GM23338 (cell line): Measurements from ENCODE around the gene MEMO1. TPM values are rescaled to one million over a fixed set of nuclear protein-coding genes. Genes with fewer than 3 reads are reported as not detected.

Source experiments
- ATAC-seq: fragments of 200-7000 bp; cut with Tn5 transposase; 3 replicates; pipeline ENCODE4 v1.9.1; 2020
- DNase-seq: peaks from one replicate; pipeline ENCODE4 v3.0.0-alpha.2; 2015; ENCODE audit warnings: low spot score
- H2AFZ ChIP-seq: fragments of 200-600 bp; sonication (generic); 2 replicates; pipeline ENCODE4 v1.8.0; 2016; ENCODE audit warnings: antibody characterized with exemption, mild to moderate bottlenecking, moderate library complexity
- H3F3A ChIP-seq: fragments of 200-600 bp; sonication (generic); replicated peaks from 2 replicates; pipeline ENCODE4 v1.8.0; 2017; ENCODE audit warnings: antibody characterized with exemption, mixed run types, low read depth
- H3K27ac ChIP-seq: fragments of 200-600 bp; sonication (generic); 2 replicates; pipeline ENCODE4 v1.6.1; 2016; ENCODE audit warnings: low read depth
- H3K27me3 ChIP-seq: fragments of 200-600 bp; sonication (generic); 2 replicates; pipeline ENCODE4 v1.8.0; 2016; ENCODE audit warnings: mild to moderate bottlenecking, mixed run types, moderate library complexity; ENCODE audit not compliant: insufficient read depth
- H3K36me3 ChIP-seq: fragments of 200-600 bp; sonication (generic); 2 replicates; pipeline ENCODE4 v1.8.0; 2016; ENCODE audit warnings: mild to moderate bottlenecking; ENCODE audit not compliant: insufficient read depth
- H3K4me1 ChIP-seq: fragments of 200-600 bp; sonication (generic); 2 replicates; pipeline ENCODE4 v1.8.0; 2016; ENCODE audit warnings: mild to moderate bottlenecking, moderate library complexity; ENCODE audit not compliant: insufficient read depth
- H3K4me2 ChIP-seq: fragments of 200-600 bp; sonication (generic); 2 replicates; pipeline ENCODE4 v1.7.1; 2017; ENCODE audit warnings: mixed run types
- H3K4me3 ChIP-seq: fragments of 200-600 bp; sonication (generic); 2 replicates; pipeline ENCODE4 v1.6.1; 2016; ENCODE audit warnings: mixed run types
- H3K79me2 ChIP-seq: fragments of 200-600 bp; sonication (generic); replicated peaks from 2 replicates; pipeline ENCODE4 v1.8.0; 2017; ENCODE audit warnings: mild to moderate bottlenecking; ENCODE audit not compliant: insufficient read depth
- H3K9me2 ChIP-seq: fragments of 200-600 bp; sonication (generic); 2 replicates; pipeline ENCODE4 v1.8.0; 2017; ENCODE audit not compliant: insufficient read depth
- H4K20me1 ChIP-seq: fragments of 200-600 bp; sonication (generic); replicated peaks from 2 replicates; pipeline ENCODE4 v1.8.0; 2017; ENCODE audit warnings: mild to moderate bottlenecking; ENCODE audit not compliant: insufficient read depth
- H3K27ac Mint-ChIP-seq: 2 replicates; pipeline ENCODE4 v1.8.0; 2020; ENCODE audit warnings: inconsistent platforms, mild to moderate bottlenecking, moderate library complexity, mixed read lengths
- H3K27me3 Mint-ChIP-seq: 3 replicates; pipeline ENCODE4 v1.8.0; 2022; ENCODE audit warnings: low read depth, mild to moderate bottlenecking, moderate library complexity, mixed read lengths, inconsistent platforms; ENCODE audit not compliant: insufficient read depth, poor library complexity
- H3K36me3 Mint-ChIP-seq: 3 replicates; pipeline ENCODE4 v1.8.0; 2021; ENCODE audit warnings: low read depth, mild to moderate bottlenecking, inconsistent platforms, moderate library complexity, mixed read lengths
- H3K4me1 Mint-ChIP-seq: 3 replicates; pipeline ENCODE4 v1.8.0; 2020; ENCODE audit warnings: mild to moderate bottlenecking, inconsistent platforms, mixed read lengths
- H3K4me3 Mint-ChIP-seq: 3 replicates; pipeline ENCODE4 v1.8.0; 2021; ENCODE audit warnings: moderate library complexity, mild to moderate bottlenecking, inconsistent platforms, mixed read lengths
- H3K9me3 Mint-ChIP-seq: 3 replicates; pipeline ENCODE4 v1.8.0; 2020; ENCODE audit warnings: moderate library complexity, mild to moderate bottlenecking, inconsistent platforms, mixed read lengths
- CREB1 ChIP-seq: fragments of 250-450 bp; sonication (Bioruptor Pico); IDR thresholded peaks from 2 replicates; pipeline ENCODE4 v1.5.0; 2020; ENCODE audit warnings: low read depth, mild to moderate bottlenecking, moderate library complexity
- EZH2 ChIP-seq: fragments of 200-600 bp; sonication (generic); IDR thresholded peaks from one replicate; pipeline ENCODE4 v1.8.0; 2017; ENCODE audit warnings: antibody characterized with exemption, mild to moderate bottlenecking, low read depth; ENCODE audit not compliant: unreplicated experiment
- EZH2phosphoT487 ChIP-seq: fragments of 200-600 bp; sonication (generic); IDR thresholded peaks from one replicate; pipeline ENCODE4 v1.8.1; 2018; ENCODE audit warnings: antibody characterized with exemption; ENCODE audit not compliant: unreplicated experiment
- JUNB ChIP-seq: IDR thresholded peaks from one replicate; pipeline ENCODE4 v1.6.1; 2016; ENCODE audit warnings: antibody characterized with exemption; ENCODE audit not compliant: unreplicated experiment
- NANOG ChIP-seq: IDR thresholded peaks from 2 replicates; pipeline ENCODE4 v1.6.1; 2016; ENCODE audit warnings: antibody characterized with exemption, borderline replicate concordance
- POLR2AphosphoS5 ChIP-seq: IDR thresholded peaks from 2 replicates; pipeline ENCODE4 v1.6.1; 2016; ENCODE audit warnings: antibody characterized with exemption, low read depth
- ZNF114 ChIP-seq: fragments of 250-450 bp; sonication (Bioruptor Pico); IDR thresholded peaks from 2 replicates; pipeline ENCODE4 v1.5.0; 2020; ENCODE audit warnings: mild to moderate bottlenecking, moderate library complexity
- ZNF331 ChIP-seq: fragments of 250-450 bp; sonication (Bioruptor Pico); IDR thresholded peaks from 2 replicates; pipeline ENCODE4 v1.5.0; 2020; ENCODE audit warnings: low read depth, mild to moderate bottlenecking, moderate library complexity
- polyA plus RNA-seq: library from polyadenylated mRNA; unstranded; fragments of >200 nt; fragmentation: Nextera tagmentation; extraction: Ambion mirVana; gene quantifications from 2 replicates; pipeline ENCODE4 v1.2.1, GENCODE V29; 2016
- total RNA-seq: library from RNA; depleted of rRNA; stranded (reverse); fragments of >200 nt; shearing (Covaris generic); gene quantifications from 2 replicates; pipeline ENCODE4 v1.2.3, GENCODE V29; 2014
- TF ChIP-seq, protein P1 (sequence below): IDR thresholded peaks from one replicate; pipeline ENCODE4 v1.6.1; 2018; ENCODE audit warnings: antibody characterized with exemption; ENCODE audit not compliant: unreplicated experiment
- TF ChIP-seq, protein P2 (sequence below): fragments of 250-450 bp; sonication (Bioruptor Pico); IDR thresholded peaks from 2 replicates; pipeline ENCODE4 v1.5.0; 2020; ENCODE audit warnings: mild to moderate bottlenecking, moderate library complexity
- TF ChIP-seq, protein P3 (sequence below), 2 experiments: fragments of 200-600 bp in 1 of 2; sonication (generic) in 1 of 2; conservative IDR thresholded peaks; 2 replicates each; pipeline versions ENCODE4 v1.5.1 to v1.6.1; 2016 to 2017; ENCODE audit warnings: antibody characterized with exemption in 2 of 2, low read depth in 2 of 2, mild to moderate bottlenecking in 2 of 2, moderate library complexity in 1 of 2
- TF ChIP-seq, protein P4 (sequence below): IDR thresholded peaks from 2 replicates; pipeline ENCODE4 v1.6.1; 2016; ENCODE audit warnings: antibody characterized with exemption

Gene MEMO1
- total and polyA plus RNA-seq, 2 experiments from 2014 or later, result 39.1 to 67.0 TPM

DNA sequence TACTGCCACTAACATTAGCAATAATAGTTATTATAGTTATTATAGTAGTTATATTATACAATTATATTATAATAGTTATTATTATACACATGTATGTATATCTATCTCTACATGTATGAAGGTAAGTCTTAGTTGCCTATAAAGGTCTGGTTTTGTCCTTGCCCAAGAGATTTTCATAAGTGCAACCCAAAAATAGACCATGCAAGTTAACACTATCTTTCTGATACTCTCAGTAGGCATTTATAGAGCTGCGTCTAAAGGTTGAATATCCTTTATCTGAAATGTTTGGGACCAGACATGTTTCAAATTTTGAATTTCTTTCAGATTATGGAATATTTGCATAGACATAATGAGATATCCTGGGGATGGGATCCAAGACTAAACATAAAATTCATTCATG, 175.4 kb downstream of the MEMO1 start (continued):
- no peak for TF ChIP-seq POLR2AphosphoS5
- TF ChIP-seq NANOG, result no peak
- TF ChIP-seq ZNF331 (CRISPR knock-in tag), result no peak

DNA sequence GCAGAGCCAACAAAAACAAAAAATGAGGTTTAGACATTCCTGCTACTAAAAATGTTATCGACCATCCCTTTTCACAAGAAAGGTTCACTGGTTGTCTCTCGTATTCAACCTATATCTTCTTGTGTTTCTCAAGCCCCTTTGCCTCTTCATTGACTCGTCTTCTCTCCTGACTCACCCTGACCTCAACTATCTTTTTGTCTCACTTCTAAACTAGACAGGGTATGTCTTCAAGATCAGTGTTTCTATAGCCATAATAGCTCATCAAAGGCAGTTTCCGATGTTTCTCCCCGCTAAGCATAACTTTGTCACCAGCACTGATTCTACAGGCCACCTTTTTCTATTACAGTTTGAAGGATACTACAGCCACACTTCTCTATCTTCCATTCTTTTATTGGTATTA, 178.4 kb downstream of the MEMO1 start:
- no peak overlapping the region for H3K4me3 ChIP-seq
- no peaks in the 10 kb centered on the region for H3K4me1 ChIP-seq
- H4K20me1 ChIP-seq, result no peaks in the 10 kb centered on the region
- no peaks in the 10 kb centered on the region for H3K36me3 Mint-ChIP-seq
- no peaks in the 10 kb centered on the region for H3K79me2 ChIP-seq
- peaks cover 6% of the 10 kb centered on the region for H3K27me3 Mint-ChIP-seq
- no peaks in the 10 kb centered on the region for H3K27me3 ChIP-seq
- H2AFZ ChIP-seq, result no peak overlapping the region
- no peak for DNase-seq
- no peaks in the 10 kb centered on the region for H3K4me1 Mint-ChIP-seq
- TF ChIP-seq EZH2phosphoT487, result no peak
- no peak for TF ChIP-seq ZNF114 (CRISPR knock-in tag)
- TF ChIP-seq EZH2, result no peak
- TF ChIP-seq, protein P1, sequence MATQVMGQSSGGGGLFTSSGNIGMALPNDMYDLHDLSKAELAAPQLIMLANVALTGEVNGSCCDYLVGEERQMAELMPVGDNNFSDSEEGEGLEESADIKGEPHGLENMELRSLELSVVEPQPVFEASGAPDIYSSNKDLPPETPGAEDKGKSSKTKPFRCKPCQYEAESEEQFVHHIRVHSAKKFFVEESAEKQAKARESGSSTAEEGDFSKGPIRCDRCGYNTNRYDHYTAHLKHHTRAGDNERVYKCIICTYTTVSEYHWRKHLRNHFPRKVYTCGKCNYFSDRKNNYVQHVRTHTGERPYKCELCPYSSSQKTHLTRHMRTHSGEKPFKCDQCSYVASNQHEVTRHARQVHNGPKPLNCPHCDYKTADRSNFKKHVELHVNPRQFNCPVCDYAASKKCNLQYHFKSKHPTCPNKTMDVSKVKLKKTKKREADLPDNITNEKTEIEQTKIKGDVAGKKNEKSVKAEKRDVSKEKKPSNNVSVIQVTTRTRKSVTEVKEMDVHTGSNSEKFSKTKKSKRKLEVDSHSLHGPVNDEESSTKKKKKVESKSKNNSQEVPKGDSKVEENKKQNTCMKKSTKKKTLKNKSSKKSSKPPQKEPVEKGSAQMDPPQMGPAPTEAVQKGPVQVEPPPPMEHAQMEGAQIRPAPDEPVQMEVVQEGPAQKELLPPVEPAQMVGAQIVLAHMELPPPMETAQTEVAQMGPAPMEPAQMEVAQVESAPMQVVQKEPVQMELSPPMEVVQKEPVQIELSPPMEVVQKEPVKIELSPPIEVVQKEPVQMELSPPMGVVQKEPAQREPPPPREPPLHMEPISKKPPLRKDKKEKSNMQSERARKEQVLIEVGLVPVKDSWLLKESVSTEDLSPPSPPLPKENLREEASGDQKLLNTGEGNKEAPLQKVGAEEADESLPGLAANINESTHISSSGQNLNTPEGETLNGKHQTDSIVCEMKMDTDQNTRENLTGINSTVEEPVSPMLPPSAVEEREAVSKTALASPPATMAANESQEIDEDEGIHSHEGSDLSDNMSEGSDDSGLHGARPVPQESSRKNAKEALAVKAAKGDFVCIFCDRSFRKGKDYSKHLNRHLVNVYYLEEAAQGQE, result no peak
- TF ChIP-seq, protein P2, sequence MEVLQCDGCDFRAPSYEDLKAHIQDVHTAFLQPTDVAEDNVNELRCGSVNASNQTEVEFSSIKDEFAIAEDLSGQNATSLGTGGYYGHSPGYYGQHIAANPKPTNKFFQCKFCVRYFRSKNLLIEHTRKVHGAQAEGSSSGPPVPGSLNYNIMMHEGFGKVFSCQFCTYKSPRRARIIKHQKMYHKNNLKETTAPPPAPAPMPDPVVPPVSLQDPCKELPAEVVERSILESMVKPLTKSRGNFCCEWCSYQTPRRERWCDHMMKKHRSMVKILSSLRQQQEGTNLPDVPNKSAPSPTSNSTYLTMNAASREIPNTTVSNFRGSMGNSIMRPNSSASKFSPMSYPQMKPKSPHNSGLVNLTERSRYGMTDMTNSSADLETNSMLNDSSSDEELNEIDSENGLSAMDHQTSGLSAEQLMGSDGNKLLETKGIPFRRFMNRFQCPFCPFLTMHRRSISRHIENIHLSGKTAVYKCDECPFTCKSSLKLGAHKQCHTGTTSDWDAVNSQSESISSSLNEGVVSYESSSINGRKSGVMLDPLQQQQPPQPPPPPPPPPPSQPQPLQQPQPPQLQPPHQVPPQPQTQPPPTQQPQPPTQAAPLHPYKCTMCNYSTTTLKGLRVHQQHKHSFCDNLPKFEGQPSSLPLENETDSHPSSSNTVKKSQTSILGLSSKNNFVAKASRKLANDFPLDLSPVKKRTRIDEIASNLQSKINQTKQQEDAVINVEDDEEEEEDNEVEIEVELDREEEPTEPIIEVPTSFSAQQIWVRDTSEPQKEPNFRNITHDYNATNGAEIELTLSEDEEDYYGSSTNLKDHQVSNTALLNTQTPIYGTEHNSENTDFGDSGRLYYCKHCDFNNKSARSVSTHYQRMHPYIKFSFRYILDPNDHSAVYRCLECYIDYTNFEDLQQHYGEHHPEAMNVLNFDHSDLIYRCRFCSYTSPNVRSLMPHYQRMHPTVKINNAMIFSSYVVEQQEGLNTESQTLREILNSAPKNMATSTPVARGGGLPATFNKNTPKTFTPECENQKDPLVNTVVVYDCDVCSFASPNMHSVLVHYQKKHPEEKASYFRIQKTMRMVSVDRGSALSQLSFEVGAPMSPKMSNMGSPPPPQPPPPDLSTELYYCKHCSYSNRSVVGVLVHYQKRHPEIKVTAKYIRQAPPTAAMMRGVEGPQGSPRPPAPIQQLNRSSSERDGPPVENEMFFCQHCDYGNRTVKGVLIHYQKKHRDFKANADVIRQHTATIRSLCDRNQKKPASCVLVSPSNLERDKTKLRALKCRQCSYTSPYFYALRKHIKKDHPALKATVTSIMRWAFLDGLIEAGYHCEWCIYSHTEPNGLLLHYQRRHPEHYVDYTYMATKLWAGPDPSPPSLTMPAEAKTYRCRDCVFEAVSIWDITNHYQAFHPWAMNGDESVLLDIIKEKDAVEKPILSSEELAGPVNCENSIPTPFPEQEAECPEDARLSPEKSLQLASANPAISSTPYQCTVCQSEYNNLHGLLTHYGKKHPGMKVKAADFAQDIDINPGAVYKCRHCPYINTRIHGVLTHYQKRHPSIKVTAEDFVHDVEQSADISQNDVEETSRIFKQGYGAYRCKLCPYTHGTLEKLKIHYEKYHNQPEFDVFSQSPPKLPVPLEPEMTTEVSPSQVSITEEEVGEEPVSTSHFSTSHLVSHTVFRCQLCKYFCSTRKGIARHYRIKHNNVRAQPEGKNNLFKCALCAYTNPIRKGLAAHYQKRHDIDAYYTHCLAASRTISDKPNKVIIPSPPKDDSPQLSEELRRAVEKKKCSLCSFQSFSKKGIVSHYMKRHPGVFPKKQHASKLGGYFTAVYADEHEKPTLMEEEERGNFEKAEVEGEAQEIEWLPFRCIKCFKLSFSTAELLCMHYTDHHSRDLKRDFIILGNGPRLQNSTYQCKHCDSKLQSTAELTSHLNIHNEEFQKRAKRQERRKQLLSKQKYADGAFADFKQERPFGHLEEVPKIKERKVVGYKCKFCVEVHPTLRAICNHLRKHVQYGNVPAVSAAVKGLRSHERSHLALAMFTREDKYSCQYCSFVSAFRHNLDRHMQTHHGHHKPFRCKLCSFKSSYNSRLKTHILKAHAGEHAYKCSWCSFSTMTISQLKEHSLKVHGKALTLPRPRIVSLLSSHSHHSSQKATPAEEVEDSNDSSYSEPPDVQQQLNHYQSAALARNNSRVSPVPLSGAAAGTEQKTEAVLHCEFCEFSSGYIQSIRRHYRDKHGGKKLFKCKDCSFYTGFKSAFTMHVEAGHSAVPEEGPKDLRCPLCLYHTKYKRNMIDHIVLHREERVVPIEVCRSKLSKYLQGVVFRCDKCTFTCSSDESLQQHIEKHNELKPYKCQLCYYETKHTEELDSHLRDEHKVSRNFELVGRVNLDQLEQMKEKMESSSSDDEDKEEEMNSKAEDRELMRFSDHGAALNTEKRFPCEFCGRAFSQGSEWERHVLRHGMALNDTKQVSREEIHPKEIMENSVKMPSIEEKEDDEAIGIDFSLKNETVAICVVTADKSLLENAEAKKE (CRISPR knock-in tag), result no peak
- TF ChIP-seq, protein P3, sequence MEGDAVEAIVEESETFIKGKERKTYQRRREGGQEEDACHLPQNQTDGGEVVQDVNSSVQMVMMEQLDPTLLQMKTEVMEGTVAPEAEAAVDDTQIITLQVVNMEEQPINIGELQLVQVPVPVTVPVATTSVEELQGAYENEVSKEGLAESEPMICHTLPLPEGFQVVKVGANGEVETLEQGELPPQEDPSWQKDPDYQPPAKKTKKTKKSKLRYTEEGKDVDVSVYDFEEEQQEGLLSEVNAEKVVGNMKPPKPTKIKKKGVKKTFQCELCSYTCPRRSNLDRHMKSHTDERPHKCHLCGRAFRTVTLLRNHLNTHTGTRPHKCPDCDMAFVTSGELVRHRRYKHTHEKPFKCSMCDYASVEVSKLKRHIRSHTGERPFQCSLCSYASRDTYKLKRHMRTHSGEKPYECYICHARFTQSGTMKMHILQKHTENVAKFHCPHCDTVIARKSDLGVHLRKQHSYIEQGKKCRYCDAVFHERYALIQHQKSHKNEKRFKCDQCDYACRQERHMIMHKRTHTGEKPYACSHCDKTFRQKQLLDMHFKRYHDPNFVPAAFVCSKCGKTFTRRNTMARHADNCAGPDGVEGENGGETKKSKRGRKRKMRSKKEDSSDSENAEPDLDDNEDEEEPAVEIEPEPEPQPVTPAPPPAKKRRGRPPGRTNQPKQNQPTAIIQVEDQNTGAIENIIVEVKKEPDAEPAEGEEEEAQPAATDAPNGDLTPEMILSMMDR (conservative IDR thresholded peaks at IDR 0.05; ENCODE audit: low read depth in 2 of 2), result no peak
- TF ChIP-seq CREB1, result no peak
- TF ChIP-seq, protein P4, sequence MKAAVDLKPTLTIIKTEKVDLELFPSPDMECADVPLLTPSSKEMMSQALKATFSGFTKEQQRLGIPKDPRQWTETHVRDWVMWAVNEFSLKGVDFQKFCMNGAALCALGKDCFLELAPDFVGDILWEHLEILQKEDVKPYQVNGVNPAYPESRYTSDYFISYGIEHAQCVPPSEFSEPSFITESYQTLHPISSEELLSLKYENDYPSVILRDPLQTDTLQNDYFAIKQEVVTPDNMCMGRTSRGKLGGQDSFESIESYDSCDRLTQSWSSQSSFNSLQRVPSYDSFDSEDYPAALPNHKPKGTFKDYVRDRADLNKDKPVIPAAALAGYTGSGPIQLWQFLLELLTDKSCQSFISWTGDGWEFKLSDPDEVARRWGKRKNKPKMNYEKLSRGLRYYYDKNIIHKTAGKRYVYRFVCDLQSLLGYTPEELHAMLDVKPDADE, result no peak
- no peak for TF ChIP-seq POLR2AphosphoS5
- no peak for TF ChIP-seq JUNB
- no peak for TF ChIP-seq ZNF331 (CRISPR knock-in tag)
- no peak overlapping the region for H3K4me3 Mint-ChIP-seq
- H3K27ac ChIP-seq, result no peak overlapping the region
- H3F3A ChIP-seq, result no peaks in the 10 kb centered on the region
- no peak for ATAC-seq
- no peak overlapping the region for H3K27ac Mint-ChIP-seq
- peaks cover 27% of the 10 kb centered on the region for H3K9me3 Mint-ChIP-seq
- no peak overlapping the region for H3K4me2 ChIP-seq
- H3K36me3 ChIP-seq, result 0 out of 2 replicates have a peak, but pooled peaks cover 3% of the 10 kb centered on the region
- peaks cover 3% of the 10 kb centered on the region; the same call in 1 of the 2 replicates for H3K9me2 ChIP-seq
